H9 (cell line): Measurements from ENCODE around the gene PLAC8. TPM values are rescaled to one million over a fixed set of nuclear protein-coding genes. Genes with fewer than 3 reads are reported as not detected.

Experiments used
- DNase-seq: peaks from one replicate; pipeline ENCODE4 v3.0.0-alpha.2; 2017
- H2AFZ ChIP-seq: one replicate; pipeline ENCODE4 v1.6.1; 2013; ENCODE audit warnings: mild to moderate bottlenecking, low read length, control low read depth, moderate library complexity
- H2AK5ac ChIP-seq: 2 replicates; pipeline ENCODE4 v1.6.1; 2013; ENCODE audit warnings: low read length, control low read depth, mixed read lengths; ENCODE audit not compliant: insufficient read length
- H2BK120ac ChIP-seq: one replicate; pipeline ENCODE4 v1.6.1; 2013; ENCODE audit warnings: low read depth, mild to moderate bottlenecking, low read length, control low read depth, inconsistent platforms; ENCODE audit not compliant: poor library complexity, severe bottlenecking
- H2BK12ac ChIP-seq: 2 replicates; pipeline ENCODE4 v1.6.1; 2013; ENCODE audit warnings: low read length, control low read depth, mixed read lengths, low read depth; ENCODE audit not compliant: insufficient read length
- H2BK15ac ChIP-seq: 2 replicates; pipeline ENCODE4 v1.6.1; 2013; ENCODE audit warnings: low read depth, low read length, control low read depth
- H2BK20ac ChIP-seq: one replicate; pipeline ENCODE4 v1.6.1; 2013; ENCODE audit warnings: low read depth, mild to moderate bottlenecking, low read length, control low read depth, inconsistent platforms; ENCODE audit not compliant: poor library complexity, severe bottlenecking
- H2BK5ac ChIP-seq: 2 replicates; pipeline ENCODE4 v1.6.1; 2013; ENCODE audit warnings: low read length, control low read depth, mixed read lengths; ENCODE audit not compliant: insufficient read length
- H3K14ac ChIP-seq: 2 replicates; pipeline ENCODE4 v1.6.1; 2013; ENCODE audit warnings: low read length, control low read depth; ENCODE audit not compliant: insufficient read depth
- H3K18ac ChIP-seq: 2 replicates; pipeline ENCODE4 v1.6.1; 2013; ENCODE audit warnings: low read depth, mild to moderate bottlenecking, mixed read lengths, low read length, control low read depth; ENCODE audit not compliant: insufficient read length
- H3K23ac ChIP-seq: 2 replicates; pipeline ENCODE4 v1.6.1; 2013; ENCODE audit warnings: low read length, control low read depth, mixed read lengths, low read depth; ENCODE audit not compliant: insufficient read length
- H3K23me2 ChIP-seq: 2 replicates; pipeline ENCODE4 v1.6.1; 2013; ENCODE audit warnings: low read depth, mild to moderate bottlenecking, mixed read lengths, low read length, control low read depth; ENCODE audit not compliant: insufficient read length, poor library complexity, severe bottlenecking
- H3K27ac ChIP-seq: 2 replicates; pipeline ENCODE4 v1.5.1; 2013; ENCODE audit warnings: low read length, control low read depth, mixed read lengths, low read depth; ENCODE audit not compliant: insufficient read length
- H3K27me3 ChIP-seq: 2 replicates; pipeline ENCODE4 v1.6.1; 2013; ENCODE audit warnings: low read length, control low read depth, inconsistent platforms; ENCODE audit not compliant: insufficient read depth
- H3K4ac ChIP-seq: 2 replicates; pipeline ENCODE4 v1.6.1; 2013; ENCODE audit warnings: low read depth, mild to moderate bottlenecking, control low read depth, inconsistent platforms, low read length, moderate library complexity
- H3K4me1 ChIP-seq: 2 replicates; pipeline ENCODE4 v1.6.1; 2013; ENCODE audit warnings: low read length, control low read depth, inconsistent platforms; ENCODE audit not compliant: insufficient read depth
- H3K4me2 ChIP-seq: 2 replicates; pipeline ENCODE4 v1.6.1; 2013; ENCODE audit warnings: low read length, control low read depth, mixed read lengths; ENCODE audit not compliant: insufficient read length, insufficient read depth
- H3K56ac ChIP-seq: 2 replicates; pipeline ENCODE4 v1.6.1; 2013; ENCODE audit warnings: low read depth, mild to moderate bottlenecking, mixed read lengths, low read length, control low read depth; ENCODE audit not compliant: insufficient read length
- H3K79me1 ChIP-seq: 2 replicates; pipeline ENCODE4 v1.6.1; 2013; ENCODE audit warnings: low read depth, mild to moderate bottlenecking, moderate library complexity, low read length, control low read depth, inconsistent platforms; ENCODE audit not compliant: insufficient read depth, poor library complexity, severe bottlenecking
- H3K79me2 ChIP-seq: 2 replicates; pipeline ENCODE4 v1.6.1; 2013; ENCODE audit warnings: low read length, control low read depth, inconsistent platforms; ENCODE audit not compliant: insufficient read depth
- H3K9ac ChIP-seq: 2 replicates; pipeline ENCODE4 v1.6.1; 2013; ENCODE audit warnings: low read length, control low read depth, mixed read lengths; ENCODE audit not compliant: insufficient read length; ENCODE audit errors: extremely low read depth
- H3K9me3 ChIP-seq: one replicate; pipeline ENCODE4 v1.6.1; 2013; ENCODE audit warnings: low read depth, low read length, inconsistent platforms; ENCODE audit not compliant: control insufficient read depth
- H3T11ph ChIP-seq: one replicate; pipeline ENCODE4 v1.6.1; 2013; ENCODE audit warnings: mild to moderate bottlenecking, low read length, control low read depth, inconsistent platforms
- H4K20me1 ChIP-seq: one replicate; pipeline ENCODE4 v1.6.1; 2013; ENCODE audit not compliant: control insufficient read depth, insufficient read length, insufficient read depth
- H4K5ac ChIP-seq: 2 replicates; pipeline ENCODE4 v1.6.1; 2013; ENCODE audit warnings: low read depth, mild to moderate bottlenecking, mixed read lengths, low read length, control low read depth; ENCODE audit not compliant: insufficient read length
- H4K8ac ChIP-seq: replicated peaks from 2 replicates; pipeline ENCODE4 v1.6.1; 2013; ENCODE audit warnings: low read length, control low read depth, mixed read lengths, low read depth; ENCODE audit not compliant: insufficient read length
- H4K91ac ChIP-seq: 2 replicates; pipeline ENCODE4 v1.6.1; 2013; ENCODE audit warnings: low read depth, mild to moderate bottlenecking, moderate library complexity, mixed read lengths, low read length, control low read depth; ENCODE audit not compliant: insufficient read length
- H3K27ac Mint-ChIP-seq, 3 experiments: 2 replicates in 2 of 3; 3 replicates in 1 of 3; pipeline ENCODE4 v1.8.0; 2020 to 2021; ENCODE audit warnings: mixed read lengths in 3 of 3, mild to moderate bottlenecking in 1 of 3, moderate library complexity in 1 of 3
- H3K27me3 Mint-ChIP-seq: 2 replicates; pipeline ENCODE4 v1.8.0; 2021; ENCODE audit warnings: low read depth, mild to moderate bottlenecking, moderate library complexity, mixed read lengths
- H3K36me3 Mint-ChIP-seq, 3 experiments: 2 replicates in 2 of 3; 3 replicates in 1 of 3; pipeline ENCODE4 v1.8.0; 2020 to 2021; ENCODE audit warnings: low read depth in 3 of 3, mixed read lengths in 3 of 3; ENCODE audit not compliant: insufficient read depth in 1 of 3
- H3K4me1 Mint-ChIP-seq, 2 experiments: 2 replicates each; pipeline ENCODE4 v1.8.0; 2020; ENCODE audit warnings: mixed read lengths in 2 of 2
- H3K4me3 Mint-ChIP-seq, 2 experiments: 2 replicates in 1 of 2; 3 replicates in 1 of 2; pipeline ENCODE4 v1.8.0; 2020 to 2021; ENCODE audit warnings: mild to moderate bottlenecking in 2 of 2, mixed read lengths in 2 of 2, moderate library complexity in 1 of 2
- H3K9me3 Mint-ChIP-seq, 2 experiments: 2 replicates in 1 of 2; 3 replicates in 1 of 2; pipeline ENCODE4 v1.8.0; 2020; ENCODE audit warnings: mild to moderate bottlenecking in 2 of 2, mixed read lengths in 2 of 2, moderate library complexity in 1 of 2
- WGBS: extraction: QIAGEN DNeasy Blood & Tissue Kit; methylation state at CpG from one replicate; pipeline ENCODE4 v1.1.7; 2013; ENCODE audit warnings: missing lambda C conversion rate, low lambda C conversion rate, mixed read lengths; ENCODE audit not compliant: insufficient read length; ENCODE audit errors: extremely low coverage; 5-methylcytosine and 5-hydroxymethylcytosine counted together
- total RNA-seq: library from RNA; stranded (reverse); gene quantifications from 2 replicates; pipeline ENCODE4 v1.2.1, GENCODE V29; 2021
- TF ChIP-seq, protein P1 (sequence below): fragments of 200-600 bp; sonication (generic); conservative IDR thresholded peaks from 3 replicates; pipeline ENCODE4 v1.8.0; 2021; ENCODE audit warnings: antibody characterized with exemption, mild to moderate bottlenecking

PLAC8 gene
- total RNA-seq, 1 experiment from 2014 or later = 1.6 TPM

DNA sequence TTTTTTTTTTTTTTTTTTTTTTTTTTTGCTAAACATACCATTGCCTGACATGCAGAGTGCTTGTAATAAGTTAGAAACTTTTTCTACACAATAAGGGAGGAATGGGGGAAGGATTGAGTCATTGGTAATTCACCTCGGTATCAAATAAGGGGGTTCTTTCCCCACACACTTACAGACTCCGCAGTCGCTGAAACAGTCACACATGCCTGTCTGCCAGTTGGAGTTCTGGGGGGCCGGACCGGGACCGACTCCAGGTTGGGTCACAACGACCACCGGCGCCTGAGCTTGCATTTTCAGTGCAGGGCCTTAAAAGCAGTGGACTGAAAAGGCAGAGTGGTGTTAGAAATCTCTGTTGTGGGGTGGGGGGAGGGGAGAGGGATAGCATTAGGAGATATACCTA, 6.9 kb downstream of the PLAC8 start:
- H3K27ac Mint-ChIP-seq = no peak overlapping the region
- WGBS = no CpG with 5 or more reads among the region's 9 CpGs

More for the DNA sequence above, 6.9 kb downstream of the PLAC8 start:
- no peak overlapping the region for H3K4ac ChIP-seq
- TF ChIP-seq, protein P1, sequence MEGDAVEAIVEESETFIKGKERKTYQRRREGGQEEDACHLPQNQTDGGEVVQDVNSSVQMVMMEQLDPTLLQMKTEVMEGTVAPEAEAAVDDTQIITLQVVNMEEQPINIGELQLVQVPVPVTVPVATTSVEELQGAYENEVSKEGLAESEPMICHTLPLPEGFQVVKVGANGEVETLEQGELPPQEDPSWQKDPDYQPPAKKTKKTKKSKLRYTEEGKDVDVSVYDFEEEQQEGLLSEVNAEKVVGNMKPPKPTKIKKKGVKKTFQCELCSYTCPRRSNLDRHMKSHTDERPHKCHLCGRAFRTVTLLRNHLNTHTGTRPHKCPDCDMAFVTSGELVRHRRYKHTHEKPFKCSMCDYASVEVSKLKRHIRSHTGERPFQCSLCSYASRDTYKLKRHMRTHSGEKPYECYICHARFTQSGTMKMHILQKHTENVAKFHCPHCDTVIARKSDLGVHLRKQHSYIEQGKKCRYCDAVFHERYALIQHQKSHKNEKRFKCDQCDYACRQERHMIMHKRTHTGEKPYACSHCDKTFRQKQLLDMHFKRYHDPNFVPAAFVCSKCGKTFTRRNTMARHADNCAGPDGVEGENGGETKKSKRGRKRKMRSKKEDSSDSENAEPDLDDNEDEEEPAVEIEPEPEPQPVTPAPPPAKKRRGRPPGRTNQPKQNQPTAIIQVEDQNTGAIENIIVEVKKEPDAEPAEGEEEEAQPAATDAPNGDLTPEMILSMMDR = no peak
- H2AFZ ChIP-seq = no peak overlapping the region
- H2BK12ac ChIP-seq = no peak overlapping the region
- H3K79me2 ChIP-seq = no peaks in the 10 kb centered on the region
- H3K56ac ChIP-seq = no peak overlapping the region
- H3K23ac ChIP-seq = no peak overlapping the region
- H2BK120ac ChIP-seq = no peak overlapping the region
- H3K79me1 ChIP-seq = no peaks in the 10 kb centered on the region
- H3K18ac ChIP-seq = no peak overlapping the region
- Mint-ChIP-seq H3K27me3 (peaks cover 18% of the 10 kb centered on the region), H3K36me3 (no peaks in the 10 kb centered on the region), H3K4me3 (no peak overlapping the region), H3K4me1 (peaks cover 14% of the 10 kb centered on the region in 2 experiments), H3K9me3 (no peaks in the 10 kb centered on the region)
- no peak overlapping the region for H4K91ac ChIP-seq
- no peaks in the 10 kb centered on the region for H3K27me3 ChIP-seq
- H3T11ph ChIP-seq = no peak overlapping the region
- no peak overlapping the region for H4K5ac ChIP-seq
- H2AK5ac ChIP-seq = no peak overlapping the region
- H4K20me1 ChIP-seq = no peaks in the 10 kb centered on the region
- H3K4me2 ChIP-seq = no peak overlapping the region
- H2BK20ac ChIP-seq = no peak overlapping the region
- no peak overlapping the region for H2BK5ac ChIP-seq
- H3K23me2 ChIP-seq = peaks cover 5% of the 10 kb centered on the region
- H3K27ac ChIP-seq = no peak overlapping the region
- no peaks in the 10 kb centered on the region for H3K9me3 ChIP-seq
- no peaks in the 10 kb centered on the region for H3K4me1 ChIP-seq
- no peak overlapping the region for H4K8ac ChIP-seq
- H3K14ac ChIP-seq = no peak overlapping the region
- no peak for DNase-seq
- H3K9ac ChIP-seq = no peak overlapping the region
- no peak overlapping the region for H2BK15ac ChIP-seq
